Epithelial cell of esophagus (primary cell): Measurements from ENCODE around the gene OR1I1.
"Not testable (repeated sequence)": the region's sequence is repeated elsewhere in the genome, so short reads cannot be mapped to it uniquely, and the experiment has no call there.

Source experiments
- DNase-seq: peaks from one replicate; pipeline ENCODE4 v3.0.0; 2010; ENCODE audit warnings: low read depth
- H3K4me3 ChIP-seq: 2 replicates; pipeline ENCODE4 v1.5.1; 2011; ENCODE audit warnings: mild to moderate bottlenecking, low read length, control low read depth
- TF ChIP-seq, protein P1 (sequence below): IDR thresholded peaks from 2 replicates; pipeline ENCODE4 v1.5.1; 2011; ENCODE audit warnings: low read depth, mild to moderate bottlenecking, low read length, control low read depth, inconsistent platforms; ENCODE audit not compliant: insufficient read depth; ENCODE audit errors: missing control alignments

OR1I1 gene

GRCh38 chr19:15047680-15048079 is 34.3 kb upstream of the OR1I1 start:
- H3K4me3 ChIP-seq, result no peak overlapping the region
- DNase-seq, result no peak
- TF ChIP-seq, protein P1, sequence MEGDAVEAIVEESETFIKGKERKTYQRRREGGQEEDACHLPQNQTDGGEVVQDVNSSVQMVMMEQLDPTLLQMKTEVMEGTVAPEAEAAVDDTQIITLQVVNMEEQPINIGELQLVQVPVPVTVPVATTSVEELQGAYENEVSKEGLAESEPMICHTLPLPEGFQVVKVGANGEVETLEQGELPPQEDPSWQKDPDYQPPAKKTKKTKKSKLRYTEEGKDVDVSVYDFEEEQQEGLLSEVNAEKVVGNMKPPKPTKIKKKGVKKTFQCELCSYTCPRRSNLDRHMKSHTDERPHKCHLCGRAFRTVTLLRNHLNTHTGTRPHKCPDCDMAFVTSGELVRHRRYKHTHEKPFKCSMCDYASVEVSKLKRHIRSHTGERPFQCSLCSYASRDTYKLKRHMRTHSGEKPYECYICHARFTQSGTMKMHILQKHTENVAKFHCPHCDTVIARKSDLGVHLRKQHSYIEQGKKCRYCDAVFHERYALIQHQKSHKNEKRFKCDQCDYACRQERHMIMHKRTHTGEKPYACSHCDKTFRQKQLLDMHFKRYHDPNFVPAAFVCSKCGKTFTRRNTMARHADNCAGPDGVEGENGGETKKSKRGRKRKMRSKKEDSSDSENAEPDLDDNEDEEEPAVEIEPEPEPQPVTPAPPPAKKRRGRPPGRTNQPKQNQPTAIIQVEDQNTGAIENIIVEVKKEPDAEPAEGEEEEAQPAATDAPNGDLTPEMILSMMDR, result no peak

GRCh38 chr19:15048128-15048527 is 33.9 kb upstream of the OR1I1 start:
- no peak for DNase-seq
- TF ChIP-seq, protein P1, result no peak
- no peak overlapping the region for H3K4me3 ChIP-seq

DNA sequence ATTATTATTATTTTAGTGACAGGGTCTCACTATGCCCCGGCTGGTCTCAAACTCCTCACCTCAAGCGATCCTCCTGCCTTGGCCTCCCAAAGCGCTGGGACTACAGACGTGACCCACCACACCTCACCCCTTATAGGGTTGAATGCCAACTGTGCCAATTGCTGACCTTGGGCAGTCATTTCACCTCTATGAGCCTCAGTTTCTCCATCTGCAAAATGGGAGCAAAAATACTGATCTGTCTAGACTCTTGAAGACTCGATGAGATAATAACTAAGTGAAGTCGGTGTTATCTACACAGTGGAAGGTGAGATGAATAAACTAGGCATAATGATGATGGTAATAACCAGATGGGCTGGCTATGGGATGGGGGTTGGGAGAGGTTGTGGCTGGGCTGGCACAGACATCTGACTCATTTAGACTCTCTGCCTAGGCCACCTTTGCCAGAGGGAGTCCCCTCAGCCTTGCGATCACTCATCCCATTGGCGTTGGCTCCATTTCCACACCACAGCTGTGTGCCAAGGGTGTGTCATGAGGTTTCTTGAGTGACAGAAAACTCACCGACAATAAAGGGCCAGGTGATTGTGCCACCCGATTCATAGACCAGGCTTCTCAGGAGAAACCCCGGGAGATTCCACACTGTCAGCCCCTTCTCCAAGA is 33.0 kb upstream of the OR1I1 start, which contains the start of gene CASP14:
Gene CASP14 (plus strand): TSS at position 596 of the 657 bp plus-strand sequence. CDS start 2,772 bp downstream, outside the sequence.
- TF ChIP-seq, protein P1, result no peak
- peak; percentile 11 for DNase-seq
- H3K4me3 ChIP-seq, result no peak within 1 kb of the TSS

DNA sequence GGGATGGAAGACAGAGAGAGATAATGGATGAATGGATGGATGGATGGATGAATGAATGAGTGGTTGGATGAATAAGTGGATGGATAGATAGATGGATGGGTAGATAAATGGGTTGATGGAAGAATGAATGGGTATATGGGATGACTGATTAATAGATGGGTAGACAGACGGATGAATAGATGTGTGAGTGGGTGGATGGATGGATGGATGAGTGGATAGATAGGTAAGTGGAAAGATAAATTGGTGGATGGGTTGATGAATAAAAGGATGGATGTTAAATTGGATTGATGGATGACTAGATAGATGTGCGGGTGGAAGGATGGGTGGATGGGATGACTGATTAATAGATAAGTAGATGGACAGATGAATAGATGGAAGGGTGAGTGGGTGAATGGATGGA is 31.4 kb upstream of the OR1I1 start:
- H3K4me3 ChIP-seq, result no peak overlapping the region
- no peak for DNase-seq
- TF ChIP-seq, protein P1, result no peak

- no peak overlapping the region for H3K4me3 ChIP-seq
- DNase-seq, result no peak
- TF ChIP-seq, protein P1, result no peak
Observed at GRCh38 chr19:15062036-15062435, 20.0 kb upstream of the OR1I1 start.

- DNase-seq, H3K4me3 ChIP-seq: not testable (repeated sequence)
Observed at GRCh38 chr19:15070386-15070785, 11.6 kb upstream of the OR1I1 start.

DNA sequence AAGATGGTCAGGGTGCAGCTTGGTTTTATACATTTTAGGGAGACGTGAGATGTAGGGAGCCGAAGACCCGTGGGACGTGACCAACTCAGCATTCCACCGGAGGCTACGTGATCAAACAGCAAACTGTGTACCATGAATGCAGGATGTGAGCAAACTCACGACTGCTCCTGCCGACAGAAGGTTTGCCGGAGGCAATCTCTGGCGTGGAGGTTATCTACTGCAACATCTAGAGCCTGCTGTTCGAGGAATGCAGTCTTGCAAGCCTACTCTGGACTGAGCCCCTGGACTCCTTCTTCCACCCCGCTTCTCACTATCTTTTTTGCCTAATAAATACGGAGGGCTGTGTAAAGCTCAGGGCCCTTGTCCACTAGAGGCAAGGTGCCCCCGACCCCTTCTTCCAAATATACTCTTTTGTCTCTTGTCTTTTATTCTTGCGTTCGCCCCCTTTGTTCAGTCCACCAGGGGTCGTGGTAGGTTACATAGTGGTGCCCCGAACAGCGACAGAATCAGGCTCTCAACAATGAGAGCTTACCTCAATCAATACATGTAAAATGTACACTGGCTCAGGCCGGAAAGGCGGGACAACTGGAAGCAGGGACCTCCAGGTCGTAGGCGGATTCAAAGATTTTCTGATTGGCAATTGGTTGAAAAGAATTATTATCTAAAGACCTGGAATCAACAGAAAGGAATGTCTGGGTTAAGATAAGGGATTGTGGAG is 8.9 kb upstream of the OR1I1 start:
- H3K4me3 ChIP-seq, result no peak overlapping the region
- peak; percentile 61 for DNase-seq
- TF ChIP-seq, protein P1, result no peak
